ENCODE measurements around the gene SMNDC1.
A peak's percentile ranks its signal among the peaks of the same experiment; 100 is the strongest.

The SMNDC1 gene

GRCh38 chr10:110340816-110341215 is 36.1 kb upstream of the SMNDC1 start:
- TF ChIP-seq EZH2phosphoT487 (IDR thresholded peaks at IDR 0.05; ENCODE audit: low read depth) (no peak), CTCF (IDR thresholded peaks at IDR 0.05; ENCODE audit: low read depth, low read length) (no peak)
- H3K9ac ChIP-seq (ENCODE audit: low read length): no peak overlapping the region
- no peaks in the 10 kb centered on the region for H3K9me3 ChIP-seq (ENCODE audit: insufficient read depth, low read length)
- peak overlapping the region; percentile 23 for H3K4me3 ChIP-seq (ENCODE audit: low read length)
- no peaks in the 10 kb centered on the region for H3K36me3 ChIP-seq (replicated peaks; ENCODE audit: low read depth, low read length)
- H3K27ac ChIP-seq (ENCODE audit: low read length): no peak overlapping the region
- H4K20me1 ChIP-seq (ENCODE audit: insufficient read depth, low read length): no peaks in the 10 kb centered on the region
- H3K4me2 ChIP-seq (ENCODE audit: low read length): peak overlapping the region; percentile 66
- peak overlapping the region; percentile 17; the same call in 1 of the 2 replicates for H2AFZ ChIP-seq (ENCODE audit: low read depth, low read length)
- H3K79me2 ChIP-seq (ENCODE audit: low read length): no peaks in the 10 kb centered on the region
- H3K4me1 ChIP-seq (ENCODE audit: low read length): peaks cover 22% of the 10 kb centered on the region
- H3K27me3 ChIP-seq (ENCODE audit: low read depth, low read length): no peaks in the 10 kb centered on the region

GRCh38 chr10:110340122-110340521 is 35.4 kb upstream of the SMNDC1 start:
- no peak overlapping the region for H2AFZ ChIP-seq (ENCODE audit: low read depth, low read length)
- H3K27ac ChIP-seq (ENCODE audit: low read length): no peak overlapping the region
- 0 out of 2 replicates have a peak overlapping the region, but pooled peaks have one; percentile 66 for H3K4me2 ChIP-seq (ENCODE audit: low read length)

DNA sequence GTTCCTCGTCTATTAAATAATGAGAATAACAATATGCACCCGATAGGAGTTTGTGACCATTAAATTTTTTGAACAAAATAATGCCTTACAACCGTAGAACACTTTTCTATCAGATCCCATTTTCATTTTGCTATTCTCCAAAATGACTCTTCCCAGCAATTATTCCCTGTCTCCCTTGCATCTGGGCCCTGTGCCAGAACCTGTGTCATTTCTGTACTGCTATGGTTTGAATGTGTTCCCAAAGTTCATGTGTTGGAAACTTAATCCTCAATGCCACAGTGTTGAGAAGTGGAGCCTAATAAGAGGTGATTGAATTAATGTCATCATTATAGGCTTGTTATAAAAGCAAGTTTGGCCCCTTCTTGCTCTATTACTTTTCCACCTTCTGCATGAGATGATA is 33.2 kb upstream of the SMNDC1 start:
- Histone ChIP-seq H3K79me2 (ENCODE audit: low read length) (no peaks in the 10 kb centered on the region), H3K9ac (ENCODE audit: low read length) (no peak overlapping the region), H4K20me1 (ENCODE audit: insufficient read depth, low read length) (no peaks in the 10 kb centered on the region), H3K27ac (ENCODE audit: low read length) (no peak overlapping the region), H3K36me3 (replicated peaks; ENCODE audit: low read depth, low read length) (no peaks in the 10 kb centered on the region), H3K4me1 (ENCODE audit: low read length) (peaks cover 17% of the 10 kb centered on the region), H2AFZ (ENCODE audit: low read depth, low read length) (no peak overlapping the region), H3K4me2 (ENCODE audit: low read length) (no peak overlapping the region), H3K4me3 (ENCODE audit: low read length) (no peak overlapping the region), H3K27me3 (ENCODE audit: low read depth, low read length) (no peaks in the 10 kb centered on the region), H3K9me3 (ENCODE audit: insufficient read depth, low read length) (no peaks in the 10 kb centered on the region)
- TF ChIP-seq CTCF (IDR thresholded peaks at IDR 0.05; ENCODE audit: low read depth, low read length): no peak
- TF ChIP-seq EZH2phosphoT487 (IDR thresholded peaks at IDR 0.05; ENCODE audit: low read depth): no peak

More at GRCh38 chr10:110340122-110340521, 35.4 kb upstream of the SMNDC1 start:
- H3K4me1 ChIP-seq (ENCODE audit: low read length): peaks cover 22% of the 10 kb centered on the region
- H3K9me3 ChIP-seq (ENCODE audit: insufficient read depth, low read length): no peaks in the 10 kb centered on the region
- no peaks in the 10 kb centered on the region for H3K27me3 ChIP-seq (ENCODE audit: low read depth, low read length)
- H3K9ac ChIP-seq (ENCODE audit: low read length): no peak overlapping the region
- H3K79me2 ChIP-seq (ENCODE audit: low read length): no peaks in the 10 kb centered on the region
- H3K36me3 ChIP-seq (replicated peaks; ENCODE audit: low read depth, low read length): no peaks in the 10 kb centered on the region
- H3K4me3 ChIP-seq (ENCODE audit: low read length): no peak overlapping the region
- TF ChIP-seq CTCF (IDR thresholded peaks at IDR 0.05; ENCODE audit: low read depth, low read length): no peak
- TF ChIP-seq EZH2phosphoT487 (IDR thresholded peaks at IDR 0.05; ENCODE audit: low read depth): no peak
- no peaks in the 10 kb centered on the region for H4K20me1 ChIP-seq (ENCODE audit: insufficient read depth, low read length)

DNA sequence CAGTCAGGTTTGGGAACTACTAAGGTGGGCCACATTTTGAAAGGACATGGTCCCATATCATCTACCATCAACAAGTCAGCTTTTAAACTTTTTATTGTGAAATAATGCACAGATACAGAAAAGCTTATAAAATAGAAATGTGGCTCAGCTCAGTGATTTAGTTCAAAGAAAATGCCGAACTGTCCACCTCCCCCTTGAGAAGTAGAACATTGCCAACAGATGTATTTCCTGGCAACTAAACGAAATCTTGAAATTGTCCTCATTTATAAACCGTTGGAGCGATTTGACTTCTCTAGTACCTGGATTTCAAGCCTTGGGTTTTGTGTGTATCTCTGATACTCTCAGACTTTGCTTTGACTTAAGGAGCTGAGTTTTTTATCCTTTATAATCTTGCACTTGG is 32.7 kb upstream of the SMNDC1 start:
- Histone ChIP-seq H3K9ac (ENCODE audit: low read length) (no peak overlapping the region), H4K20me1 (ENCODE audit: insufficient read depth, low read length) (no peaks in the 10 kb centered on the region), H3K9me3 (ENCODE audit: insufficient read depth, low read length) (no peaks in the 10 kb centered on the region), H3K4me1 (ENCODE audit: low read length) (peaks cover 17% of the 10 kb centered on the region), H3K79me2 (ENCODE audit: low read length) (no peaks in the 10 kb centered on the region), H3K27ac (ENCODE audit: low read length) (no peak overlapping the region), H3K4me3 (ENCODE audit: low read length) (no peak overlapping the region), H2AFZ (ENCODE audit: low read depth, low read length) (no peak overlapping the region), H3K4me2 (ENCODE audit: low read length) (no peak overlapping the region), H3K27me3 (ENCODE audit: low read depth, low read length) (no peaks in the 10 kb centered on the region), H3K36me3 (replicated peaks; ENCODE audit: low read depth, low read length) (no peaks in the 10 kb centered on the region)
- TF ChIP-seq CTCF (IDR thresholded peaks at IDR 0.05; ENCODE audit: low read depth, low read length): no peak
- TF ChIP-seq EZH2phosphoT487 (IDR thresholded peaks at IDR 0.05; ENCODE audit: low read depth): no peak

All from OCI-LY3 (cell line).